Endothelial cell of umbilical vein (primary cell): ENCODE results near the gene CCDC60. TPM values are rescaled to one million over a fixed set of nuclear protein-coding genes. Genes with fewer than 3 reads are reported as not detected.

Source experiments
- BruUV-seq: library from RNA; stranded (reverse); fragments of 400-500 nt; replicated peaks from 2 replicates; lab custom pipeline; 2021; lab: Mats Ljungman, UMichigan
- CTCF ChIA-PET: fragments of 300-600, 350-600 bp; sonication (Branson Sonifier 250); formaldehyde crosslinking; loops from one replicate; lab custom pipeline; 2021; ENCODE audit warnings: antibody characterized with exemption, inconsistent platforms; lab: Charles Lee
- POLR2A ChIA-PET: fragments of 300-600, 350-600 bp; sonication (Branson Sonifier 250); formaldehyde crosslinking; loops from one replicate; lab custom pipeline; 2021; ENCODE audit warnings: antibody characterized with exemption, inconsistent platforms; lab: Charles Lee
- DNase-seq: peaks from one replicate; pipeline ENCODE4 v3.0.0-alpha.2; 2011; ENCODE audit warnings: low read depth, low spot score
- FAIRE-seq: peaks from 2 replicates; lab custom pipeline; 2011; peaks lifted over from hg19 to GRCh38; lab: Jason Lieb, UNC
- H2AFZ ChIP-seq: 2 replicates; pipeline ENCODE4 v1.6.0; 2012; ENCODE audit warnings: low read depth, low read length, control low read depth, inconsistent platforms
- H3K27ac ChIP-seq: 2 replicates; pipeline ENCODE4 v1.5.1; 2011; ENCODE audit warnings: low read depth, mild to moderate bottlenecking, control low read depth, low read length, moderate library complexity; ENCODE audit not compliant: insufficient read depth
- H3K27me3 ChIP-seq, 2 experiments: 2 replicates each; pipeline versions ENCODE4 v1.6.0 to v1.6.1; 2011; ENCODE audit warnings: low read length in 2 of 2, mixed read lengths in 1 of 2; ENCODE audit not compliant: control insufficient read depth in 2 of 2, insufficient read depth in 2 of 2
- H3K36me3 ChIP-seq, 2 experiments: 2 replicates in 1 of 2; 3 replicates in 1 of 2; pipeline ENCODE4 v1.5.1; 2011; ENCODE audit warnings: low read length in 2 of 2, mild to moderate bottlenecking in 1 of 2, moderate library complexity in 1 of 2; ENCODE audit not compliant: control insufficient read depth in 2 of 2, insufficient read depth in 2 of 2; ENCODE audit errors: extremely low read depth in 1 of 2
- H3K4me1 ChIP-seq: 3 replicates; pipeline ENCODE4 v1.5.1; 2011; ENCODE audit warnings: mild to moderate bottlenecking, low read length; ENCODE audit not compliant: control insufficient read depth, insufficient read depth; ENCODE audit errors: extremely low read depth
- H3K4me2 ChIP-seq: 2 replicates; pipeline ENCODE4 v1.6.1; 2011; ENCODE audit warnings: low read length, control low read depth, mixed read lengths; ENCODE audit not compliant: insufficient read depth
- H3K4me3 ChIP-seq, 3 experiments: fragments of 200-600 bp in 1 of 3; sonication (generic), shearing (Covaris generic) in 1 of 3; replicated peaks in 1 of 3; 2 replicates each; pipeline ENCODE4 v1.5.1; 2011 to 2016; ENCODE audit warnings: control low read depth in 3 of 3, low read length in 3 of 3, mild to moderate bottlenecking in 2 of 3, inconsistent platforms in 1 of 3, low read depth in 1 of 3, moderate library complexity in 1 of 3; ENCODE audit not compliant: insufficient read depth in 1 of 3
- H3K79me2 ChIP-seq: 2 replicates; pipeline ENCODE4 v1.6.0; 2012; ENCODE audit warnings: low read length, inconsistent platforms; ENCODE audit not compliant: control insufficient read depth, insufficient read depth
- H3K9ac ChIP-seq: replicated peaks from 2 replicates; pipeline ENCODE3; 2011; ENCODE audit warnings: low read length, control low read depth; ENCODE audit not compliant: insufficient read depth; ENCODE audit errors: extremely low read depth
- H3K9me1 ChIP-seq: replicated peaks from 3 replicates; pipeline ENCODE4 v1.6.0; 2011; ENCODE audit warnings: mild to moderate bottlenecking, low read length; ENCODE audit not compliant: control insufficient read depth, insufficient read depth; ENCODE audit errors: extremely low read depth
- H3K9me3 ChIP-seq: replicated peaks from 2 replicates; pipeline ENCODE4 v1.5.1; 2012; ENCODE audit warnings: low read length, inconsistent platforms; ENCODE audit not compliant: control insufficient read depth, insufficient read depth
- H4K20me1 ChIP-seq: replicated peaks from 2 replicates; pipeline ENCODE3; 2011; ENCODE audit warnings: mild to moderate bottlenecking, low read length; ENCODE audit not compliant: control insufficient read depth, insufficient read depth; ENCODE audit errors: extremely low read depth
- EZH2 ChIP-seq: IDR thresholded peaks from 2 replicates; pipeline ENCODE4 v1.6.1; 2012; ENCODE audit warnings: borderline replicate concordance, low read depth, mild to moderate bottlenecking, moderate library complexity, low read length, inconsistent platforms; ENCODE audit not compliant: severe bottlenecking
- FOS ChIP-seq: IDR thresholded peaks from 2 replicates; pipeline ENCODE4 v1.6.1; 2011; ENCODE audit warnings: mild to moderate bottlenecking, low read length, moderate library complexity, borderline replicate concordance; ENCODE audit not compliant: insufficient read depth
- GATA2 ChIP-seq: IDR thresholded peaks from 2 replicates; pipeline ENCODE4 v1.7.0; 2011; ENCODE audit warnings: low read depth, mild to moderate bottlenecking, moderate library complexity, mixed read lengths, low read length; ENCODE audit not compliant: insufficient read length, insufficient read depth
- JUN ChIP-seq: IDR thresholded peaks from 2 replicates; pipeline ENCODE4 v1.6.1; 2011; ENCODE audit warnings: borderline replicate concordance, low read depth; ENCODE audit not compliant: insufficient read length, insufficient read depth
- MAX ChIP-seq: IDR thresholded peaks from 2 replicates; pipeline ENCODE4 v1.6.1; 2011; ENCODE audit not compliant: insufficient read depth, insufficient read length
- MYC ChIP-seq: IDR thresholded peaks from one replicate; pipeline ENCODE4 v1.6.1; 2011; ENCODE audit warnings: mild to moderate bottlenecking, low read depth, low read length
- POLR2A ChIP-seq: IDR thresholded peaks from 2 replicates; pipeline ENCODE4 v1.6.1; 2012; ENCODE audit warnings: low read depth, mild to moderate bottlenecking, control low read depth, low read length
- POLR2AphosphoS5 ChIP-seq: IDR thresholded peaks from 2 replicates; pipeline ENCODE4 v1.6.1; 2012; ENCODE audit warnings: low read depth, mild to moderate bottlenecking, control low read depth, low read length, moderate library complexity; ENCODE audit not compliant: insufficient read depth
- dilution Hi-C: fragments of 300-500 bp; cut with MboI; formaldehyde crosslinking; loops from one replicate; pipeline ENCODE4 v1.15.0; 2019; ENCODE audit warnings: low sequenced_read_pairs; ENCODE audit not compliant: extremely low pct_ligation_motif_present
- intact Hi-C: fragments of 100-400 bp; cut with micrococcal nuclease; formaldehyde crosslinking; loops from one replicate; pipeline ENCODE4 v1.10.0; 2022
- polyA plus RNA-seq, 4 experiments: library from polyadenylated mRNA; depleted of rRNA in 3 of 4; stranded (reverse) in 3 of 4; unstranded in 1 of 4; fragments of >200 nt; gene quantifications; 2 replicates each; pipeline versions ENCODE4 v1.2.1 to v1.2.3, GENCODE V29; 2011 to 2012; ENCODE audit warnings: missing spikeins in 1 of 4
- total RNA-seq: library from RNA; stranded (reverse); gene quantifications from 2 replicates; pipeline ENCODE4 v1.2.3, GENCODE V29; 2021
- TF ChIP-seq, protein P1 (sequence below), 2 donors: IDR thresholded peaks; 1 replicate in 1 of 2; 2 replicates in 1 of 2; pipeline ENCODE4 v1.5.1; 2011; ENCODE audit warnings: low read length in 2 of 2, mild to moderate bottlenecking in 2 of 2, moderate library complexity in 2 of 2, control low read depth in 1 of 2, inconsistent platforms in 1 of 2, low read depth in 1 of 2; ENCODE audit not compliant: insufficient read depth in 1 of 2; ENCODE audit errors: extremely low read depth in 1 of 2

CCDC60 gene
- total and polyA plus RNA-seq, 2 donors (not counting 3 experiments of a cell fraction or from before 2014, with no cell fraction given), result not detected

GRCh38 chr12:119372540-119372939 lies 38.0 kb downstream of the CCDC60 start:
- no peak overlapping the region for H3K27ac ChIP-seq
- H3K36me3 ChIP-seq, result no peaks in the 10 kb centered on the region
- no peak for FAIRE-seq
- H3K4me2 ChIP-seq, result no peak overlapping the region
- intact Hi-C loops, result no loop called here
- no peak for DNase-seq
- H3K4me1 ChIP-seq, result no peaks in the 10 kb centered on the region
- H4K20me1 ChIP-seq, result no peaks in the 10 kb centered on the region
- ChIA-PET CTCF (no interaction called here), POLR2A (no interaction called here)
- TF ChIP-seq FOS (no peak), POLR2AphosphoS5 (no peak), JUN (no peak), MYC (no peak), GATA2 (no peak), EZH2 (no peak), MAX (no peak), POLR2A (no peak)
- TF ChIP-seq, protein P1, sequence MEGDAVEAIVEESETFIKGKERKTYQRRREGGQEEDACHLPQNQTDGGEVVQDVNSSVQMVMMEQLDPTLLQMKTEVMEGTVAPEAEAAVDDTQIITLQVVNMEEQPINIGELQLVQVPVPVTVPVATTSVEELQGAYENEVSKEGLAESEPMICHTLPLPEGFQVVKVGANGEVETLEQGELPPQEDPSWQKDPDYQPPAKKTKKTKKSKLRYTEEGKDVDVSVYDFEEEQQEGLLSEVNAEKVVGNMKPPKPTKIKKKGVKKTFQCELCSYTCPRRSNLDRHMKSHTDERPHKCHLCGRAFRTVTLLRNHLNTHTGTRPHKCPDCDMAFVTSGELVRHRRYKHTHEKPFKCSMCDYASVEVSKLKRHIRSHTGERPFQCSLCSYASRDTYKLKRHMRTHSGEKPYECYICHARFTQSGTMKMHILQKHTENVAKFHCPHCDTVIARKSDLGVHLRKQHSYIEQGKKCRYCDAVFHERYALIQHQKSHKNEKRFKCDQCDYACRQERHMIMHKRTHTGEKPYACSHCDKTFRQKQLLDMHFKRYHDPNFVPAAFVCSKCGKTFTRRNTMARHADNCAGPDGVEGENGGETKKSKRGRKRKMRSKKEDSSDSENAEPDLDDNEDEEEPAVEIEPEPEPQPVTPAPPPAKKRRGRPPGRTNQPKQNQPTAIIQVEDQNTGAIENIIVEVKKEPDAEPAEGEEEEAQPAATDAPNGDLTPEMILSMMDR (IDR thresholded peaks at IDR 0.05; ENCODE audit: extremely low read depth in 1 of 2, insufficient read depth in 1 of 2, low read depth in 1 of 2, low read length in 2 of 2), result no peak
- no peak overlapping the region for H3K4me3 ChIP-seq
- H2AFZ ChIP-seq, result no peak overlapping the region
- no peaks in the 10 kb centered on the region for H3K9me3 ChIP-seq
- H3K9me1 ChIP-seq, result no peaks in the 10 kb centered on the region
- H3K79me2 ChIP-seq, result no peaks in the 10 kb centered on the region
- no peaks in the 10 kb centered on the region for H3K27me3 ChIP-seq
- dilution Hi-C loops, result no loop called here
- BruUV-seq, result no TSS peak
- no peak overlapping the region for H3K9ac ChIP-seq
